MCF 10A (cell line): ENCODE data around the gene WWOX. TPM values are rescaled to one million over a fixed set of nuclear protein-coding genes. Genes with fewer than 3 reads are reported as not detected.

Experiments
- BruUV-seq: library from RNA; stranded (reverse); fragments of 400-500 nt; replicated peaks from 2 replicates; lab custom pipeline; 2021; lab: Mats Ljungman, UMichigan
- CTCF ChIA-PET: fragments of 300-600 bp; sonication (Branson Sonifier 250); formaldehyde crosslinking; extraction: SDS; loops from one replicate; lab custom pipeline; 2021; ENCODE audit warnings: antibody characterized with exemption, inconsistent platforms; lab: Yijun Ruan, JAX
- POLR2A ChIA-PET: fragments of 300-600, 350-650 bp; sonication (Branson Sonifier 250); formaldehyde crosslinking; extraction: SDS; loops from one replicate; lab custom pipeline; 2020; ENCODE audit warnings: antibody characterized with exemption, inconsistent platforms; lab: Yijun Ruan, JAX
- DNase-seq: peaks from one replicate; pipeline ENCODE4 v3.0.0-alpha.2; 2018; ENCODE audit not compliant: unreplicated experiment
- H3K27ac Mint-ChIP-seq: one replicate; pipeline ENCODE4 v1.8.0; 2022; ENCODE audit warnings: mild to moderate bottlenecking, low read depth, mixed read lengths; ENCODE audit not compliant: unreplicated experiment
- H3K27me3 Mint-ChIP-seq: one replicate; pipeline ENCODE4 v1.8.0; 2022; ENCODE audit warnings: mixed read lengths; ENCODE audit not compliant: insufficient read depth, unreplicated experiment
- H3K36me3 Mint-ChIP-seq: one replicate; pipeline ENCODE4 v1.8.0; 2022; ENCODE audit warnings: mild to moderate bottlenecking, moderate library complexity, mixed read lengths; ENCODE audit not compliant: insufficient read depth, unreplicated experiment
- H3K4me1 Mint-ChIP-seq: one replicate; pipeline ENCODE4 v1.8.0; 2022; ENCODE audit warnings: mixed read lengths; ENCODE audit not compliant: insufficient read depth, unreplicated experiment
- H3K4me3 Mint-ChIP-seq: one replicate; pipeline ENCODE4 v1.8.0; 2022; ENCODE audit warnings: mild to moderate bottlenecking, moderate library complexity, mixed read lengths; ENCODE audit not compliant: unreplicated experiment
- H3K9me3 Mint-ChIP-seq: one replicate; pipeline ENCODE4 v1.8.0; 2022; ENCODE audit warnings: mixed read lengths; ENCODE audit not compliant: unreplicated experiment
- CTCF ChIP-seq: fragments of 200-600 bp; IDR thresholded peaks from one replicate; pipeline ENCODE4 v1.8.0; 2022; ENCODE audit warnings: antibody characterized with exemption, mild to moderate bottlenecking; ENCODE audit not compliant: unreplicated experiment
- intact Hi-C: fragments of 100-400 bp; cut with micrococcal nuclease; formaldehyde crosslinking; loops from 2 replicates; pipeline ENCODE4 v1.14.1; 2022
- total RNA-seq: library from RNA; stranded (reverse); gene quantifications from 2 replicates; pipeline ENCODE4 v1.2.3, GENCODE V29; 2022

Gene WWOX
- total RNA-seq, 1 experiment from 2014 or later, result 18.1 TPM

GRCh38 chr16:78469787-78470186 lies 370.3 kb downstream of the WWOX start:
- DNase-seq, result no peak
- POLR2A ChIA-PET, result no interaction called here
- Mint-ChIP-seq H3K4me1 (no peaks in the 10 kb centered on the region), H3K9me3 (peaks cover 3% of the 10 kb centered on the region), H3K27me3 (no peaks in the 10 kb centered on the region), H3K36me3 (no peaks in the 10 kb centered on the region), H3K4me3 (no peak overlapping the region), H3K27ac (no peak overlapping the region)
- intact Hi-C loops, result no loop called here
- no peak for TF ChIP-seq CTCF
- CTCF ChIA-PET, result no interaction called here
- no TSS peak for BruUV-seq

- Mint-ChIP-seq H3K4me3 (no peak overlapping the region), H3K4me1 (no peaks in the 10 kb centered on the region), H3K27me3 (no peaks in the 10 kb centered on the region), H3K27ac (no peak overlapping the region), H3K9me3 (no peaks in the 10 kb centered on the region), H3K36me3 (no peaks in the 10 kb centered on the region)
- CTCF ChIA-PET, result no interaction called here
- no TSS peak for BruUV-seq
- no peak for TF ChIP-seq CTCF
- DNase-seq, result no peak
- POLR2A ChIA-PET, result interaction anchor here (0.8 kb wide), 1 partner anchor 181 kb away, joined by 3 read pairs; no protein-coding TSS in a partner anchor
- intact Hi-C loops, result no loop called here
These were observed 373.7 kb downstream of the WWOX start for GRCh38 chr16:78473031-78473699.

GRCh38 chr16:78474762-78475161 lies 375.3 kb downstream of the WWOX start:
- no peak overlapping the region for H3K27ac Mint-ChIP-seq
- POLR2A ChIA-PET, result interaction anchor here (0.6 kb wide), 1 partner anchor 472 kb away, joined by 4 read pairs; no protein-coding TSS in a partner anchor
- CTCF ChIA-PET, result interaction anchor here (0.5 to 1.2 kb wide), 3 partner anchors 133 to 566 kb away, joined by 3 read pairs; no protein-coding TSS in a partner anchor
- no peaks in the 10 kb centered on the region for H3K36me3 Mint-ChIP-seq
- intact Hi-C loops, result no loop called here
- no peaks in the 10 kb centered on the region for H3K4me1 Mint-ChIP-seq
- H3K9me3 Mint-ChIP-seq, result no peaks in the 10 kb centered on the region
- no peak for TF ChIP-seq CTCF
- H3K4me3 Mint-ChIP-seq, result no peak overlapping the region
- H3K27me3 Mint-ChIP-seq, result no peaks in the 10 kb centered on the region
- no peak for DNase-seq
- BruUV-seq, result no TSS peak

- no peak overlapping the region for H3K4me3 Mint-ChIP-seq
- TF ChIP-seq CTCF, result no peak
- POLR2A ChIA-PET, result no interaction called here
- no peak overlapping the region for H3K27ac Mint-ChIP-seq
- intact Hi-C loops, result no loop called here
- no peaks in the 10 kb centered on the region for H3K4me1 Mint-ChIP-seq
- CTCF ChIA-PET, result interaction anchor here (0.6 kb wide), 1 partner anchor 980 kb away, joined by 3 read pairs; no protein-coding TSS in a partner anchor
- H3K36me3 Mint-ChIP-seq, result no peaks in the 10 kb centered on the region
- H3K9me3 Mint-ChIP-seq, result no peaks in the 10 kb centered on the region
- no peak for DNase-seq
- BruUV-seq, result no TSS peak
- H3K27me3 Mint-ChIP-seq, result no peaks in the 10 kb centered on the region
These were observed 377.2 kb downstream of the WWOX start for GRCh38 chr16:78476615-78477014.
